ENCODE results near the gene SASH1. TPM values are rescaled to one million over a fixed set of nuclear protein-coding genes. Genes with fewer than 3 reads are reported as not detected.

Gene SASH1
- total RNA-seq (10 to 100 TPM; 19.0 to 47.5 (median 29.8) TPM), polyA plus RNA-seq (10 to 100 TPM; 10.7 to 12.7 TPM)
- long read RNA-seq, donor 1, partial matches to known transcripts: 17 of 21 reads
- long read RNA-seq, donor 1, other reads (novel, unspliced or antisense): 4 of 21 reads
- long read RNA-seq, donor 2, partial matches to known transcripts: 7 of 15 reads
- long read RNA-seq, donor 2, other reads (novel, unspliced or antisense): 7 of 15 reads
- long read RNA-seq, donor 3, full-length matches to known transcripts: 4 of 24 reads
- long read RNA-seq, donor 3, partial matches to known transcripts: 14 of 24 reads
- long read RNA-seq, donor 3, other reads (novel, unspliced or antisense): 6 of 24 reads

- Histone ChIP-seq H3K4me1 (peaks cover 0 to 56% (median 26%) of the 10 kb centered on the region in 12 donors), H3K9me3 (no peaks in the 10 kb centered on the region), H3K4me3 (peak within 1 kb of the TSS; percentile 45 to 89 (median 81)), H3K36me3 (no peaks in the 10 kb centered on the region), H3K27ac (peak within 1 kb of the TSS; percentile 74 to 98 (median 92)), H3K27me3 (no peaks in the 10 kb centered on the region)
- ATAC-seq (peak; percentile 75 to 88 (median 86)), DNase-seq (peak; percentile 68 to 83 (median 73))
- 0 to 1% (median 1%) methylated on average over 26 to 67 of the region's 67 CpGs for WGBS, 4 donors
- intact Hi-C loops (cut with DNase I): loop anchor here (1.0 to 10.0 kb wide), 8 partner anchors 27 to 122 kb away; no protein-coding TSS in a partner anchor
- TF ChIP-seq POLR2A (IDR thresholded peaks at IDR 0.05): peak in 1 of 2 donors; percentile 50
- TF ChIP-seq, protein P1, sequence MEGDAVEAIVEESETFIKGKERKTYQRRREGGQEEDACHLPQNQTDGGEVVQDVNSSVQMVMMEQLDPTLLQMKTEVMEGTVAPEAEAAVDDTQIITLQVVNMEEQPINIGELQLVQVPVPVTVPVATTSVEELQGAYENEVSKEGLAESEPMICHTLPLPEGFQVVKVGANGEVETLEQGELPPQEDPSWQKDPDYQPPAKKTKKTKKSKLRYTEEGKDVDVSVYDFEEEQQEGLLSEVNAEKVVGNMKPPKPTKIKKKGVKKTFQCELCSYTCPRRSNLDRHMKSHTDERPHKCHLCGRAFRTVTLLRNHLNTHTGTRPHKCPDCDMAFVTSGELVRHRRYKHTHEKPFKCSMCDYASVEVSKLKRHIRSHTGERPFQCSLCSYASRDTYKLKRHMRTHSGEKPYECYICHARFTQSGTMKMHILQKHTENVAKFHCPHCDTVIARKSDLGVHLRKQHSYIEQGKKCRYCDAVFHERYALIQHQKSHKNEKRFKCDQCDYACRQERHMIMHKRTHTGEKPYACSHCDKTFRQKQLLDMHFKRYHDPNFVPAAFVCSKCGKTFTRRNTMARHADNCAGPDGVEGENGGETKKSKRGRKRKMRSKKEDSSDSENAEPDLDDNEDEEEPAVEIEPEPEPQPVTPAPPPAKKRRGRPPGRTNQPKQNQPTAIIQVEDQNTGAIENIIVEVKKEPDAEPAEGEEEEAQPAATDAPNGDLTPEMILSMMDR (IDR thresholded peaks at IDR 0.05): no peak
Measured at GRCh38 chr6:148342350-148343046, at the start of gene SASH1. SASH1 (plus strand) TSS chr6:148342838; CDS start chr6:148343068, 230 bp downstream.

DNA sequence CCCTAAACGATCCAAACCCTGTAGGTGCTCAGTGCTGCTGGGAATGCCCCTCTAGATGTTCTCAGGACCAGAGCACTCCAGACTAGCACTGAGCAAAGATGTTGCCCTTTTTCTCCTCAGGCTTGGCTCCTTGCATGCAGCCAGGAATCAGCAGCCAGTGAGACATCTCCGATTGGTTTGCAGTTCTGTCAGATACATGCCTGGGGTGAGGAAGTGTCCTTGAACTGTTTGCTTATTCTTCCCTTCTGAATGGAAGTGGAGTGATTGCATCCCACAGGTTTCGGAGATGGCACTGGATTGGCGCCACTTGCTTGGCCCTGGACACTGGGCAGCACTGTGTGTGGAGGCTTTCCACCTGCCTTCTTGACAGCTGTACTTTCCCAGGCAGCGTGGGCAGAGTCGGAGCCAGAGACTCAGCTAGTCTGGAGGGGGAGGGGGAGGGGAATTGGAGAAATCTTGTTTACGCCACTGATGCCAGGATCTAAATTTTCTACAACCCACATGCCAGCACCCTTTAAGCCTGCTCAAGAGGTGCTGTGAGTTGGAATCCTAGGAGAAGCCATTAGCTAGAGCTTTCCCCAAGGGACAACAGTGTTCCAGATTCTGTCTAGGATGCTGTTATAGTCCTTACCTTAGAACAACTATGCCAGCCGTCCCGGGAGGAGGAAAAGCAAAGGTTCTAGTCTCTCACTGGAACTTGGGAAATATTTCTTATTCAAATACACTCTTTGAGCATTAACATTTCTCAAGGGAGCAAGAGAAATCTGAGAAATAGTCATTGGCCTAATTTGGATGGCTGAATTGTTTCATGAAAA lies 49.2 kb upstream of the SASH1 start:
- H3K4me1 ChIP-seq: peaks cover 0 to 58% (median 17%) of the 10 kb centered on the region in 12 donors
- WGBS, 4 donors: 60 to 72% (median 64%) methylated on average over 7 to 9 of the region's 9 CpGs
- no peaks in the 10 kb centered on the region for H3K27me3 ChIP-seq
- peak overlapping the region in 8 of 12 donors; percentile 1 to 63 (median 39) for H3K27ac ChIP-seq
- intact Hi-C loops (cut with DNase I): no loop called here
- H3K9me3 ChIP-seq: no peaks in the 10 kb centered on the region
- DNase-seq (peak in 4 of 5 donors; percentile 27 to 70 (median 48)), ATAC-seq (peak in 3 of 4 donors; percentile 43 to 72 (median 67))
- TF ChIP-seq POLR2A (IDR thresholded peaks at IDR 0.05): no peak
- TF ChIP-seq, protein P1 (IDR thresholded peaks at IDR 0.05): no peak
- no peaks in the 10 kb centered on the region for H3K36me3 ChIP-seq
- no peak overlapping the region for H3K4me3 ChIP-seq

GRCh38 chr6:148294059-148294458 lies 48.6 kb upstream of the SASH1 start:
- Histone ChIP-seq H3K27me3 (no peaks in the 10 kb centered on the region), H3K27ac (peak overlapping the region in 7 of 12 donors; percentile 1 to 63 (median 43)), H3K9me3 (no peaks in the 10 kb centered on the region), H3K4me1 (peaks cover 0 to 58% (median 17%) of the 10 kb centered on the region in 12 donors), H3K36me3 (no peaks in the 10 kb centered on the region), H3K4me3 (no peak overlapping the region)
- no peak for ATAC-seq
- no peak for TF ChIP-seq POLR2A (IDR thresholded peaks at IDR 0.05)
- TF ChIP-seq, protein P1 (IDR thresholded peaks at IDR 0.05): no peak
- WGBS, 4 donors: 72 to 89% (median 83%) methylated on average over 7 of the region's 7 CpGs
- DNase-seq: no peak
- intact Hi-C loops (cut with DNase I): no loop called here

Data from heart left ventricle (tissue), 16 donors.